ENCODE measurements around the gene RBM23.
A peak's percentile ranks its signal among the peaks of the same experiment; 100 is the strongest.
"Not testable (repeated sequence)": the region's sequence is repeated elsewhere in the genome, so short reads cannot be mapped to it uniquely, and the experiment has no call there.

RBM23 gene

DNA sequence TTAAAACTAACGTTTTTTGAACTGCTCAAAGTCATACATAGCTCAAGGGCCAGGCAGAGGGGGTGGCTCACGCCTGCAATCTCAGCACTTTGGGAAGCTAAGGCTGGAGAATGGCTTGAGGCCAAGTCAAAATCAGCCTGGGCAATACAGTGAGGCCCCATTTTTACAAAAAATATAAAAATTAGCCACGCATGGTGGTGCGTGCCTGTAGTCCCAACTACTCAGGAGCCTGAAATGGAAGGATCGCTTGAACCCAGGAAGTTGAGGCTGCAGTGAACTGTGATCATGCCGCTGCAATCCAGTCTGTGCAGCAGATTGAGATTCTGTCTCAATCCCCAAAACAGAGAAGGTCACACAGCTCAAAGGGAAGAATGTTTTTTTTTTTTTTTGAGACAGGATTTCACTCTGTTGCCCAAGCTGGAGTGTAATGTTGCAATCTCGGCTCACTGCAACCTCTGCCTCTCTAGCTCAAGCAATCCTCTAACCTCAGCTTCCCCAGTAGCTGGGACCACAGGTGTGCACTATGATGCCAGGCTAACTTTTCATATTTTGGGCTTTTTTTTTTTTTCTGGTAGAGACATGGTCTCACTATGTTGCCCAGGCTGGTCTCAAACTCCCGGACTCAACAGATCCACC is 2.9 kb downstream of the RBM23 start:
- no peak for DNase-seq

DNA sequence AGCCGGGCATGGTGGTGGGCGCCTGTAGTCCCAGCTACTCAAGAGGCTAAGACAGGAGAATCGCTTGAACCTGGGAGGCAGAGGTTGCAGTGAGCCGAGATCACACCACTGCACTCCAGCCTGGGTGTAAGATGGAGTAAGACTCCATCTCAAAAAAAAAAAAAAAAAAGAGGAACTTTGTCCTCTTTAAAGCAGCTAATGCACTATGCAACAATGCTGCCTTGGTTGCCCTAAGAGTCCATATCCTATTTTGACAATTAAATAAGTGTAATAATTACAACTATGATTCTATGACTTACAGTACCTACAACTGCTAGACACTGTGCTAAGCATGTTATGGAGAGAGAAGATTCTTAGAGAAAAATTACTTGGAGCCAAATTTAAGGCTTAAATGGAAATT is 4.1 kb downstream of the RBM23 start:
- not testable (repeated sequence) for DNase-seq

DNA sequence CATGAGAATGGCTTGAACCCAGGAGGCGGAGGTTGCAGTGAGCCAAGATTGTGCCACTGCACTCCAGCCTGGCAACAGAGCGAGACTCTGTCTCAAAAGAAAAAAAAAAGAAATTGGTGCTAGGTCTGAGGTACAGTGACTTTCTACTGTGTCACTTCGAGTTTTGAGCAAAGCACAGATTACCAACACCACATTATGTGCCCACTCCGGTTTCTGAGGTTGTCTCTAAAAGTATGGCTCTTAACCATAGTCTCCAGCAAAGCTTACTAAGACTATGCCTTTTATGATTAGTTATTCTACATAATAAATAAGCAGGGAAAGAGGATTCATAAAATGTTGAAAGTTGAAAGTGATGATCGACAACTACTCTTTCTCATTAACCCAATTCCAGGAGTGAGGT is 8.0 kb downstream of the RBM23 start:
- no peak for DNase-seq

DNA sequence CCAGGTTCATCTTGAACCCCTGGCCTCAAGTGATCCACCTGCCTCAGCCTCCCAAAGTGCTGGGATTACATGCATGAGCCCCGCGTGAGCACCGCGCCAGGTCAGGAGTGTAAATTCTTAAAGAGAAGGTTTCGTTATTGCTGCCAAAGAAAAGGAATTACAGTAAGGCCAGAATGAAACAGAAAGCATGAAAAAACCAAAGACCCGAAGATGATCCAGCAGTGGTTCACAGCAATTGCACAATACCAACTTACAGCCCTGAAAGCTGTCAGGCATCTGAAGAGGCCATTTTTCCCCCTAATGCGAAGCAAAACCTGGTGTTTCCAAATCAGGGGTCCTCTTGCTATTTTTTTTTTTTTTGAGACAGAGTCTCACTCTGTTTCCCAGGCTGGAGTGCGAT is 10.3 kb downstream of the RBM23 start:
- no peak for DNase-seq

DNA sequence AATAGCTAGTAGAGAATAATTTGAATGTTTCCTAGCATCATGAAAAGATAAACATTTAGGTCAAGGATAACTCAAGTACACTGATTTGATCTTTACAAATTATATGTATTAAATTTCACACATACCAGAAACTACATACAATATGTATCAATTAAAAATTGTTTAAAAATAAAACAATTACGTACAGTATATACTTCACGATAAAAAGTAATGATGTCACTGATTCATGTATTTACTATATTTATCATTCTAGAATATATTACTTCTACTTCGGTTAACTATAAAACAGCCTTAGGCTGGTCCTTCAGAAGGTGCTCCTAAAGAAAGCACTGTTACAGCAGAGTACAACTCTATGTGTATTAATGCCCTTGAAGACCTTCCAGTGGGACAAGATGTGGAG is 11.5 kb downstream of the RBM23 start:
- DNase-seq = no peak

DNA sequence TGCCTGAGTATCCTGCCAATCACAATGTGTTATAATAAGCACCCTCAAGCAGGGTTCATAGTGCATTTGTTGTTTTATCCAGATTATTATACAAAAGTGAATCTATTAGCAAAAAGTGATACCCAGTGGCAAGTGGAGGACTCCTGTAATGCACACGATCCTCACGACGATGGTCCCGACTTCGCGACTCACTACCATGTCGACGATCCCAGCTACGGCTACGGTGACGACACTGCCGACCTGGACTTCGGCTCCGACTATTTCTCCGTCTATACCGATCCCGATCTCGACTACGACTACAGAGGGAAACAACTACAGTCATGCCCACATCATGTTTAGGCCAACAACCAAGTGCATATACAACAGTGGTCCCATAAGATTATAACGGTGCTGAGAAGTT is 12.9 kb downstream of the RBM23 start:
- DNase-seq = no peak

DNA sequence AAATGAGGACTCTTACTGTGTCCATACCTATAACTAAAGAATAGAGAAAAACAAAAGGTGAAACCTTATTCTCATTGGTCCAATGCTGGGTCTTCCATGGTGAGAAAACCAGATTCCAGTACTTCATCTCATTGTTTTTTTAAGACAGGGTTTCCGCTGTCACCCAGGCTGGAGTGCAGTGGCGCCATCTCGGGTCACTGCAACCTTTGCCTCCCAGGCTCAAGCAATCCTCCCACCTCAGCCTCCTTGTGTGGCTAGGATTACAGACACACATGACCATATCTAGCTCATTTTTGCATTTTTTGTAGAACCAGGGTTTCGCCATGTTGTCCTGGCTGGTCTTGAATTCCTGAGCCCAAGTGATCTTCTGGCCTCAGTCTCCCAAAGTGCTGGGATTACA is 13.3 kb downstream of the RBM23 start:
- DNase-seq = no peak

DNA sequence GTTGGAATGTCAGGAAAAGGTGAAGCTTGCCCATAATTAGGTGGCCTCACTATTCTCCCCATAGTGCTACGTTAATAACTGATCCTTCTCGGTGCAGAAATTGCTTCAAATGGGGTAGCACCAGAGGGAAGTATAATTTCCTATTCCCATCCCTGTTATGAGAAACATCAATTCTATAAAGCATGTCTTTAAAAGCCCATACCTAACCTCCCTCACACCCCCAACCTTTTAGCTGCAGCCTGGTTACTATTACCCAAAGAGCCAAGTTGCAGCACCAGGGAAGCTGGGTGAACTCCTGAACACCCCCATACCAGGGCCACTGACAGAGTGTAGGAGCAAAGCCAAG is 15.2 kb downstream of the RBM23 start:
- no peak for DNase-seq

DNA sequence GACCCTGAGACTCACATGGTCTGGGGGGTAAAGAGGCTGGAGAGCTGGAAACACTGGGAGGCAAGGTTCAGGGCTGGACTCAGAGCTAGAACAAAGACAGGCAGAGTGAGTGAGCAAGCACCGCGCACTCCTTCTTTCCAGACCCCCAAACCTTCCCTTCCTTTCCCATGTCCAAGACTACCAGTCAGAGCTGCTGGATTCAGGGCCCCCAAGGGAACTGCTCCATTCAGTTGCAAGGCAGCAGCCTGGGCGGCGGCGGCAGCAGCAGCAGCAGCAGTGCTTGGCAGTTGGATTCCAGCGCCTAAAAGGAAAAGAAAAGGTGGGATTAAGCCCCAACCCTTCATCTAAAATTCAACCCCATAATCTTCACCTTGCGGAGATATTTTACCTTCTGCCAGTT is 17.1 kb downstream of the RBM23 start:
- DNase-seq = no peak

DNA sequence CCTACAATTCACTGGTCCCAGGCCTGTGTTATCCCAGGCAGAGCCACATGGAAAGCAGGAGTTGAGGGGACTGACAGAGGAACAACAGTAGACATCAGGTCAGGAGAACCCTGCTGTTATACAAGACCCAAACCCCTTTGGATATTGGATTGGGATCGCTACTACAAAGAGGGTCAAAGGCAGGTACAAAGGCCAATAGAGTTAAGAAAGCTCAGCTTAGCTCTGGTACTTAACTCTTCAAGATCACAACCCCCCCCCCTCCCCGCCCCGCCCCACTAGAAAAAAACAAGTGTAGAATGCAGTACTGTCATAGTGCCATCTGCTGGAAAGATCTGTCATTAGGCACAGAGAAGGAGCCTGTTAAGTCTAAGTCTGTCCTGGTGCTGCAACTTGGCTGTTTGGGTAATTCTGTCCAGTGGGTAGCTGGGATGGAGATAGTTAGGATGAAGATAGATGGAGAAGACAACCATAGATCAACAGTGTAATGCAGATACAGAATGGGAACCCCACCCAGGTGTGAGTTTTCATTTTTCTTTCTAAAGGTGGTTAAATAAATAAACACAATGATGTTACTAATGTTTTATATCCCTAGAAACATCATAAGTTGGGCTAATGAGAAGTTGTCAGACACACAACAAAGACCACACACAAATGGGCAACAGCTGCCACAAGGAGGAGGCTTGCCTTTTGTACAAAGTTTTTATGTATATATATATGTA is 18.7 kb downstream of the RBM23 start:
- peak; percentile 58 for DNase-seq

DNA sequence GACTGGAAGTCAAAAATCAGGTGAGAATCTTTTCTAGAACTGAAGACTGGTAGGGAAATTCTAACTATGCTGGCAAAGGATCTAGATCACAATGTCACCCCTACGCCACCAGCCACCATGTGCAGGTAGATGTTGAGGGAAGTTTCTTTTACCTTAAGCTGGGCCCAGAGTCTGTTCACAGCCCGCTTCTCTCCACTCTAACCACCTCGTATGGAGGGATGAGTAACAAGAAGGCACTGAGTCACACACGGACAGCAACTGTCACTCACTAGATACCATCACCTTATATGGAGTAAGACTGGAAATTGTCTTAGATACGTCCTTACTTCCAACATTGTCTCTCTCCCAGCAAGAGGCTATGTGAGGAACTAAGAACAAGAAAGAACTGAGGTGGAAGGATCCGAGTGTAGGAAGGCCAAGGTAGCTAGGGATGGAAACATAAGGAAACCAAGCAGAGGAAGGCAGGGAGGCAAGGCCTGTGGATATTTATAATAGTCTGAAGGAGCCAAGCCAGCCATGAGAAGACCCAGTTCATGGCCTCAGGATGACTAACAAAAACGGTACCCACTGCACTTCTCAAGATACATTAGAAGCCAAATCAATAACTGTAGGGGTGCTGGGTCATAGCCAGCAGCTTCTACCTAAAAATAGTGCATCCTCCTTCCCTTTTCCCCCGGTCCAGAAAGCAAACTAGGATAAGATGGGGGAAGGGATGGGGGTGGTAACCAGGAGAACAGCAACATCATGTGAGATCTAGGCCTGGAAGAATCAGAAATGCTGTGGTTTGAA is 20.5 kb downstream of the RBM23 start:
- DNase-seq = no peak

DNA sequence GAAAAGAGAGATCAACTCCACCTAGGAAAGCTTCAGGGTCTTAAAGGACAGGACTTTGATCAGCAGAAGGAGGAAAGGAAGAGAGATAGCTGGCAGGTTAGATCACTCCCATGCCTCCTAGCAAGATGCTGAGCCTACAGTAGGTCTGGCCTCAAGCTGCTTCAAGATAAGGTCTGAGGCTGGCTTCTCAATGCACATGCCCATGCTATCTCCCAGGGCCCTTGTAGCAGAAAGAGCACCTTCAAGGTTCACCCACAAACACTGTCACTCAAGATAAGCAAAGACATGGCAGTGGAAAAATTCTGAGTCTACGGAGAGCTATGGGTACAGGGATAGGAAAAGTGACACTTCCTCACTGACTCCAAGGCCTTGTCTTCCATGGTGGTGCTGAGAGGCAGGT is 21.6 kb downstream of the RBM23 start:
- DNase-seq = no peak

DNA sequence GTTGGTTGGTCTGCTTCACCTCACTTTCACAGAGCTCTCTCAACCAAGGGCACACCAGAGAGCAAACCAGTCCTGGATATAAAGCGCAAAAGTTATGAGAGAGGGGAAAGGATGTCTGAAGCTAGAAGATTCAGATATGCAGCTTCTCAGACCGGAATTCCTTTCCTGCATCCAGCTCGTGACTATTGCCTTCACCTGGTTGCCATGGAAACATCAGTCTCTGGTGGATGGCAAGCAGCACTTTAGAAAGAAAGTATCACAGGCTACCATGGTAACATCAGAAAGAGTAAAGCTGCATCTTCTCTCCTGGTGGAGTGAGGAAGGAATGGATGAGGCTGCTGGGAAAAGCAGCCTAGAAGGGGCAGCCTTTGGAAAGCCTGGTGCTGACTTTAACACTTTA is 22.2 kb downstream of the RBM23 start:
- no peak for DNase-seq

DNA sequence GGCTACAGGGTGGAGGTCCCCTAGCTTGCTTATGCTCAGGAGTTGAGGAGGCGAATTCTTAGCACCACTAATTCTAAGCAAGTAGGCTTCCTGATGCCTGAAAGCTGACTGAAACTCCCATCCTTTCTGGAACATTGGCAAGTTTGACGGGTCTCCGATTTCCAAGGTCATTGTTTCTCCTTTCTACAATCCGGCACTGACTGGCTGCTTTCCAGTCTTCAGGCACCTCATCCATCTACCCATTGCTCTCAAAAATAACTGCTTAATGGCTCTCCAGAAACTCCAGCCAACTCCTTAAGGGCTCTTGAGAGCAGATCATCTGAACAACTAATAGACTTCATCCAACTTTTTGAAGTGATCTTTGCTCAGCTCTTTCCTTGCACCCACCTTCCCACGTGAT is 22.6 kb downstream of the RBM23 start:
- no peak for DNase-seq

DNA sequence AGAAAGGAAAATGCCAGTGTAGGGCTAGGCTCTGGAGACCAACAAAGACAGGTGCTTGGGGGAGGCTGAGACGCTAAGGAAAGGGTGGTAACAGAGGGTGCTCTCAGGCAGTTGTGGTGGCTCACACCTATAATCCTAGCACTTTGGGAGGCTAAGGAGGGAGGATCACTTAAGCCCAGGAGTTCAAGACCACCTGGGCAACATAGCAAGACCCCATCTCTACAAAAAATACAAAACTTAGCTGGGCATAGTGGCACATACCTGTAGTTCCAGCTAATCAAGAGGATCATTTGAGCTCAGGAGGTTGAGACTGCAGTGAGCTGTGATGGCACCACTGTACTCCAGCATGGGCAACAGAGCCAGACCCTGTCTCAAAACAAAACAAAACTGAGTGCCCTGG is 23.5 kb downstream of the RBM23 start:
- DNase-seq = no peak

DNA sequence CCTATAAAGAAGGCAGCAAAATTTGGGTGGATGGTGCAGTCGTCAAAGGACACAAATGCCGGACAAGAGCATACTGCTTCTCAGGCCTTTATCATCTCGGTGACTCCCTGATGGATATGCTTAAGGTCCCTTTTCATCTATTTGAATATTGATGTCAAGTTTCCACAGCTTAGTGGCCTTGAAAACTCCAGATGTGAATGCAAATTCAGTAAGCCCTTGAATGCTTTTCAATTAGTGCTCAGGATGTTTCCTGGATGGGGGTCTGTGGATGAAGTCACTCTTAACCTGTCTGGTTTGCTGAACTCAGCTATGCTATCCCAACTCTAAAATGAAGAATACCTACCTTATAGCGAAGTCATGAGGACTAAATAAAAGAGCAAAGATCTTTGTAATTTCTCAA is 25.2 kb downstream of the RBM23 start:
- DNase-seq = no peak

DNA sequence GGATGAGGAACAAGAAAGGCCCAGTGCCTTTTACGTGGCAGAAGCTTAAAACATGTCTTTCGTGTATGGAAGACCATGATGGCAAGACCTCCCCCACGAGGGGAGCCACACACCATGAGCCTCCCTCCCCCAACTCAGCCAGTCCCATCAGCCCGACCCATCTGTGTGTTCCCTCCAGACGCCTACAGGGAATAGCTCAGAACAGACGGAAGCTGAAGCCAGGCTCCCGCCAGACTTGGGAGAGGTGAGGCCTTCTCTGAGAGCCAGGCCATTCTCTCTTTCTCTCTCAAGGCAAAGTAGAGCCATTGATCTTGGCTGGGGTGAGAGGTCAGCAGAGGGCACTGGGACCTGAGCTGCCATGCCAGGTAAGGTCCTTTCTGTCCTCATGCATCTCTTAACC is 26.5 kb downstream of the RBM23 start:
- no peak for DNase-seq

DNA sequence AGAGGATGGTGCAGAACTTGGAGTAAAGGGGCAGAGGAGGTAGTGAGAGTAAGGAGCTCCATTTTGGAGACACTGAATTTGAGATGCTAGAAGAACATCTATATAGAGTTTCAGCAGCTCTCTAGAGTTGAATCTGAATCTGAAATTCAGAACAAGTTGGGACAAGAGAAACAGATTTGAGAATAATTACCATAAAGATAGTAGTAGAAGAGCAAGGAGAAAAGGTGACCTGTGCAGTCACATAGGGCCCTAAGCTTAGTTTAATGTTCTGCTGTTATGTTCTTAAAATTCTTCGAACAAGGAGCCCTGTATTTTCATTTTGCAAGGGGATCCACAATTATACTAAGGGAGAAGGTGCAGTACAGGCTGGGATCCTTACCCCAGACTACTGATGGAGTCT is 28.5 kb downstream of the RBM23 start:
- DNase-seq = no peak

DNA sequence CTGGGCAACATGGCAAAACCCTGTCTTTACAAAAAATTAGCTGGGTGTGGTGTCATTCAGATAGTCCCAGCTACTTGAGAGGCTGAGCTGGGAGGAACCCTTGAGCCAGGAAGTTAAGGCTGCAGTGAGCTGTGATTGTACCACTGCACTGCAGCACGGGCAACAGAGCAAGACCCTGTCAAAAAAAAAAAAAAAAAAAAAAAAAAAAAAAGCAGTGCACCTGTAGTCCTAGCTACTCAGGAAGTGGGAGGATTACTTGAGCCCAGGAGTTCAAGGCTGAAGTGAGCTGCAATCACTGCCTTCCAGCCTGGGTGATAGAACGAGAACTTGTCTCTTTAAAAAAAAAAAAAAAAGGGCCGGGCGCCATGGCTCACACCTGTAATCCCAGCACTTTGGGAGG is 30.3 kb downstream of the RBM23 start:
- DNase-seq = no peak

DNA sequence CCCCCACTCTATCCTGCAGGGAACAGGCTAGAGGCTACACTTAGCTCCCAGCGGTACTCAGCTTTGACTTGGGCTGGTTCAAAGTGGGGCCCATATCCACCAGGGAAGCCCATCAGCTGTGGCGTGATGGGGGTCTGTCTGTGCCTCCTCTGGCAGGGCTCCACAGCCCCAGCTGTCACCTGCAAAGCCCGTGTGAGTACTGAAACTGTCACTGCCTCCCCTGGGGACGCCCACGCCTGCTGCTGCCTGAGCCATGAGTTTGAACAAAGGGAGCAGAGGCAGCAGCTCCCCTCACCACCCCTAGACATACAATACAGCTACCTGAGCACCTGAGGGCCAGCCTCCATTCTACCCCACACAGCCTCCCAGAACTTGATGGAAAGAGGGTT is 31.0 kb downstream of the RBM23 start:
- no peak for DNase-seq

DNA sequence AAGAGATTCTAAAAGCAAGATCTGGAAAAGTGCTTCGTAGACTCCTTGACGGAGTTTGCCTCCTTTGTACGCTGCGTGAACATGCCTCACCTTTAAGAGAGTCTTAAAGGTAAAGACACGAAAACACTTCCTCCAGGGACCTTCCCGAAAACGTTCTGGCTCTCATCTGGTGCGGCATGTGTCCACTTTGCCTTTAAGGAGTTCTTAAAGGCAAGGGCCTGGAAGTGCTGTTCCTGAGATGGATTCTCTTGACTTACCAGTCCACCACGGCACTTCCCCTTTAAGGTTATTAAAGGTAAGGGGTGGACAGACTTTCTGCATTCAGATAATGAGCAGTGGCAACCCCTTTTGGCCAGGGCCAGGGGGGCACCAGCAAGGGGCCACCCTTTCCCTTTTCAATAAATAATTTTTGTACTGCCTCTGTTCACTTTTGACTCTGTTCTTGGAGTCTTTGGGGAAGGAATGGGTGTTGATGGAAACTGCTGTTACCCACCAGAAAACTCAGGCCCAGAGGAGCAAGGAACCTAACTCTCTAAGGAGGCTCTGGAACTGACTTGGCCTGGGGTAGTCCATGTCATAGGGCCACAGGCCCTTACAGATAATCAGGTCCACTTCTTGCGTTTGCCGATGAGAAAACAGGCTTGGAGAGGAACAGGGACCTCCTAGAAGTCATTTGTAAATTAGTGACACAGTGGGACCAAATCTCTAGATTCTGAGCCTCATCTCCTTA is 31.5 kb downstream of the RBM23 start:
- peak; percentile 95 for DNase-seq

DNA sequence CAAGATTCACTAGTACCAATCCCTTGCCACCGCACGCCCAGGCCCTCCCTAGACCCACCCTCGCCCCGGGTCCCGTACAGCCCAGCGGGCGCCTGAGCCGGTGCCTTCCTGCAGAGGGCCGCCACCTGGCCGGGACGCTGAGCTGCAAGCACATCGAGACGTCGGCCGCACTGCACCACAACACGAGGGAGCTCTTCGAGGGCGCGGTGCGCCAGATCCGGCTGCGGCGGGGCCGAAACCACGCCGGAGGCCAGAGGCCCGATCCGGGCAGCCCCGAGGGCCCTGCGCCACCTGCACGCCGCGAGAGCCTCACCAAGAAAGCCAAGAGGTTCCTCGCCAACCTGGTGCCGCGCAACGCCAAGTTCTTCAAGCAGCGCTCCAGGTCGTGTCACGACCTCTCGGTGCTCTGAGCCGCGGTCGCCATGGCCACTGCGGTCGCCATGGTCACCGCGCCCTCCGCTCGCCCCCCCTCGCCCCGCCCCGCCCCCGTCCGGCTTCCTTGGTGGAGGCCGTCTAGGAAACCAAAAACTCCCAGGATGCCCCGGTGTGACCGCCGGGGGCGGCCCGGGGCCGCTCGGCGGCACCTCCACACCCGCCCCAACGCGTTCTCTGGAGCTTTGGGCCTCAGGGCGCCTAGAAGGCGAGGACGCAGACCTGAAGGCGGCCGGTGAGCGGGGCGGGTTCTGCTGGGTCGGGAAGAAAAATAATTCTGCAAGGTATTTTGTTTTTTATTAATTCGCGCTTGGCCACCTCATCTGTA is 32.3 kb downstream of the RBM23 start:
- peak; percentile 84 for DNase-seq

DNA sequence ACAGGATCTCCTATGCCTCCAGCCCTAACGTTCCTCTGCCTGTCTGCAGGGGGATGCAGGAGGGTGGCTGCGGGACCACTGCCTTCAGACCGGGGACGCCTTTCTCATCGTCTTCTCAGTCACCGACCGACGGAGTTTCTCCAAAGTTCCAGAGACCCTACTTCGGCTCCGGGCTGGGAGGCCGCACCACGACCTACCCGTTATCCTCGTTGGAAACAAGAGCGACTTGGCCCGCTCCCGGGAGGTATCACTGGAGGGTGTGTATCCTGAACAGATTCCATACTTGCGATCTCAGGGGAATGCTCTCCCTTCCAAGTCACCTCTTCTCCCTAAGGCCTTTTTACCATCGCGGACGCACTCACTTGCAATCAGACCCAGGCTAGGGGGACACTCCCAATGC is 33.0 kb downstream of the RBM23 start:
- DNase-seq = no peak
